ENCODE data around the gene PSMD3.
A peak's percentile ranks its signal among the peaks of the same experiment; 100 is the strongest.

The PSMD3 gene

DNA sequence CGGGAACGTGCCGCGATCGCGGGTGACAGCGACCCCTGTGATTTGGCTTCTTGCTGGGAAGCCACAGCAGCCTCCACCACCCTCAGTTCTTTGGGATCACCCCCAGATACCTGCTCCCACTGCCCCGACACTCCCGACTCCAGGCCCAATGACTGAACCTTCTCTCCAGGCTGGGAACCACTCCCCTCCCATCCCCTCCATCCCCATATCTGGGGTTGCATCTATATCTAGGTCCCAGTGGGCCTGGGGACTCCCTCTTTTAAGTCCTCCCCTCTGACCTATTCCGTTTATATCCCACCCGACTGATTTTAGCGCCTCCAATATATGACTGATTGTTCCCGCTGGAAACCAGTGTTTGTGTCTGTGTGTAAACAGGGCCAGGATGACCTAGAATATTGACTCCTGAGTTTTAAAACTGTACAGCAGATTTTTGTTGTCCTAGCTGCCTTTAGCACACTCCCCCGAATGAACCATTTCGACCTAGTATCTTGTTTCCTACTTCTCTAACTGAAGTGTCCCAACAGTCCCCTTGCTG, 667 bp downstream of the PSMD3 start:
- peak overlapping the region; percentile 84 for H3K4me3 ChIP-seq (ENCODE audit: low read depth, low read length)
- TF ChIP-seq, protein P1, sequence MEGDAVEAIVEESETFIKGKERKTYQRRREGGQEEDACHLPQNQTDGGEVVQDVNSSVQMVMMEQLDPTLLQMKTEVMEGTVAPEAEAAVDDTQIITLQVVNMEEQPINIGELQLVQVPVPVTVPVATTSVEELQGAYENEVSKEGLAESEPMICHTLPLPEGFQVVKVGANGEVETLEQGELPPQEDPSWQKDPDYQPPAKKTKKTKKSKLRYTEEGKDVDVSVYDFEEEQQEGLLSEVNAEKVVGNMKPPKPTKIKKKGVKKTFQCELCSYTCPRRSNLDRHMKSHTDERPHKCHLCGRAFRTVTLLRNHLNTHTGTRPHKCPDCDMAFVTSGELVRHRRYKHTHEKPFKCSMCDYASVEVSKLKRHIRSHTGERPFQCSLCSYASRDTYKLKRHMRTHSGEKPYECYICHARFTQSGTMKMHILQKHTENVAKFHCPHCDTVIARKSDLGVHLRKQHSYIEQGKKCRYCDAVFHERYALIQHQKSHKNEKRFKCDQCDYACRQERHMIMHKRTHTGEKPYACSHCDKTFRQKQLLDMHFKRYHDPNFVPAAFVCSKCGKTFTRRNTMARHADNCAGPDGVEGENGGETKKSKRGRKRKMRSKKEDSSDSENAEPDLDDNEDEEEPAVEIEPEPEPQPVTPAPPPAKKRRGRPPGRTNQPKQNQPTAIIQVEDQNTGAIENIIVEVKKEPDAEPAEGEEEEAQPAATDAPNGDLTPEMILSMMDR (IDR thresholded peaks at IDR 0.05; ENCODE audit: low read depth, low read length) = no peak

DNA sequence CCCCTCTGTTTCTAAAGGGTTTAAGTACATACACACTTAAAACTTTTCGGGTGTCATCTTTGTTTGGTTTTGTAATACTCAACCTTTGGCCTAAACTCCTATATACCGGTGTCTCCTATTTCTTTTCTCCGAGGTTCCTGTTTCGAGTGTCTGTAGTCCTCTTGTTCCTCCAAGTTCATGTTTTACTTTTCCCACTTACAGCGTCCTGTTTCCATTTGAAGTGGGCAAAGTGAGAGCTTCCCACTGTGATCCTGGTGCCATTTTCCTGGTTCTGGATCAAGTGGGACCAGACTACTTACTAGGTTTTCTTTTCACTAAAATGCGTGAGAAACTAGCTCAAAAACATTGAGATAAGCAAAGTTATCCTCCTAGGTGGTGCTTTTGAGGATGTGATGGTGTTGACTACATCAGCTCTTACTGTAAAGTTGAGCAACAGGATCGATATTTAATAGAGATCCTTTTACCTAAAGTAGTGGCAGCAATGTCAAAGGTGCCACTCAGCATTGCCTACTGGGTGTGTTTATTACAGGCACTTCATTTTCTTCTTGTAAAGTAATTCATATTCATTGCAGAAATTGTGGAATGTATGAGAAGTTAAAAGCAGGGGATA, 1.3 kb downstream of the PSMD3 start:
- TF ChIP-seq, protein P1 (IDR thresholded peaks at IDR 0.05; ENCODE audit: low read depth, low read length) = no peak

DNA sequence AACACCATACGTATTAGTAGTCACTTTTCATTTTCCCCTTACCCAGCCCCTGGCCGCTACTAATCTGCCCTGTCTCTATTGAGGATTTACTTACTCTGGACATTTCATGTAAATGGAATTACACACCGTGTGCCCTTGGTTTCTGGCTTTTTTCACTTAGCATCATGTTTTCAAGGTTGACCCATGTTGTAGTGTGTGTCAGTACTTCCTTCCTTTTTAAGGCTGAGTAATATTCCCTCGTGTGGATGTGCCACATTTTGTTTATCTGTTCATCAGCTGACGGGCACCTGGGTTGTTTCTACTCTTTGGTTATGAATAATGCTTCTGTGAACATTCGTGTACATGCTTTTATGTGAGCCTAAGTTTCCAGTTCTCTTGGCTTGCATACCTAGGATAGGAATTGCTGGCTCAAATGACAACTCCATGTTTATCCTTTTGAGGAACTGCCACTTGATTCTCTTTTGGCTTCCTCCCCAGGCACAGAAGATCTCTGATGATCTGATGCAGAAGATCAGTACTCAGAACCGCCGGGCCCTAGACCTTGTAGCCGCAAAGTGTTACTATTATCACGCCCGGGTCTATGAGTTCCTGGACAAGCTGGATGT, 7.7 kb downstream of the PSMD3 start:
- H3K4me3 ChIP-seq (ENCODE audit: low read depth, low read length) = no peak overlapping the region
- TF ChIP-seq, protein P1 (IDR thresholded peaks at IDR 0.05; ENCODE audit: low read depth, low read length) = no peak

More for the DNA sequence above, 1.3 kb downstream of the PSMD3 start:
- H3K4me3 ChIP-seq (ENCODE audit: low read depth, low read length) = peak overlapping the region; percentile 84

DNA sequence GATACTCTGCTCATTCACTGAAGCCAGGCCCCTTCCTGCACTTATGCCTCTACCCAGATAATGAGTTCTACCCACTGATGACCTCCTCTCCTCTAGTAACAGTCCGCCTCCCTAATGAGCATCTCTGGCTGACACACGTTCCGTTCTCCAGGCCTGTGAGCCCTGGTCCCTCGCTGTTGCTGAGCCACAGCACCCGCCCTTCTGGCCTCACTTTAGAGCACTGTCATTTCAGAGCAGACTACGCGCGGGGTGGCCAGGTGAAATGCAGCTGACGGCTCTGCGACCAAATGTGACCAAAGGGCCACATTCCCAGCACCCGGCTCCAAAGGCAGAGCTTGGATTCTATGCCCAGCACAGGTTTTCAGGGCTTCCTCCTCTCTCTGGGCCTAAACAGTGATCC, 13.8 kb downstream of the PSMD3 start:
- no peak overlapping the region for H3K4me3 ChIP-seq (ENCODE audit: low read depth, low read length)
- TF ChIP-seq, protein P1 (IDR thresholded peaks at IDR 0.05; ENCODE audit: low read depth, low read length) = no peak

GRCh38 chr17:39995438-39995837, 14.8 kb downstream of the PSMD3 start:
- TF ChIP-seq, protein P1 (IDR thresholded peaks at IDR 0.05; ENCODE audit: low read depth, low read length) = no peak
- no peak overlapping the region for H3K4me3 ChIP-seq (ENCODE audit: low read depth, low read length)

- TF ChIP-seq, protein P1 (IDR thresholded peaks at IDR 0.05; ENCODE audit: low read depth, low read length) = no peak
- H3K4me3 ChIP-seq (ENCODE audit: low read depth, low read length) = no peak overlapping the region
These were observed 15.6 kb downstream of the PSMD3 start for GRCh38 chr17:39996162-39996561.

GRCh38 chr17:39996800-39997199, 16.2 kb downstream of the PSMD3 start:
- H3K4me3 ChIP-seq (ENCODE audit: low read depth, low read length) = no peak overlapping the region
- TF ChIP-seq, protein P1 (IDR thresholded peaks at IDR 0.05; ENCODE audit: low read depth, low read length) = no peak
